Stimulated activated CD8-positive, alpha-beta memory T cell treated with anti-CD3 and anti-CD28 coated beads, Interleukin-7, amount 100 ng/mL, for 4 hours (primary cell): ENCODE data around the gene LDLRAD3.

Source experiments
- DNase-seq, 2 donors: peaks; one replicate each; pipeline ENCODE4 v3.0.0-alpha.2; 2020; ENCODE audit warnings: low read depth in 2 of 2

The LDLRAD3 gene

GRCh38 chr11:36135076-36135475 is 191.2 kb downstream of the LDLRAD3 start:
- DNase-seq = no peak

DNA sequence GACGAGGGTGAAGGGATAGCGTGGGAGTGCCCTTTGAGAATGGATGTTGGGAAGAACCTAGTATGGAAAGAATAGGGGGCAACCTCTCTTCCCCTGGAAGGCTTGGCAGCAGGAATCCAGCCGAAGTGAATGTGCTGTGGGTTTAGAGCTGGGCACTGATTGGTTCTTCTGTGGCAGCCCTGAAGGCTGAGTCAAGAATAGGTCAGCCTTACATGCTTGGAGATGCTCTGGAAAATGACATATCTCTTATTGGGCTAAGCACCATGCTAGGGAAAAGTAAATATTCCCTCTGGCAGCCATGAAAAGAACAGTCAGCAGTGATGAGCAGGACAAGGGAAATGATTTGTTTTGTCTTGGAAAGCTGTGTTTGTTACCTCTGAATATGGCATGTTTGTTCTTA is 195.9 kb downstream of the LDLRAD3 start:
- DNase-seq = no peak

GRCh38 chr11:36141196-36141953 is 197.5 kb downstream of the LDLRAD3 start:
- no peak for DNase-seq

- no peak for DNase-seq
These were observed 198.1 kb downstream of the LDLRAD3 start for GRCh38 chr11:36141956-36142355.

DNA sequence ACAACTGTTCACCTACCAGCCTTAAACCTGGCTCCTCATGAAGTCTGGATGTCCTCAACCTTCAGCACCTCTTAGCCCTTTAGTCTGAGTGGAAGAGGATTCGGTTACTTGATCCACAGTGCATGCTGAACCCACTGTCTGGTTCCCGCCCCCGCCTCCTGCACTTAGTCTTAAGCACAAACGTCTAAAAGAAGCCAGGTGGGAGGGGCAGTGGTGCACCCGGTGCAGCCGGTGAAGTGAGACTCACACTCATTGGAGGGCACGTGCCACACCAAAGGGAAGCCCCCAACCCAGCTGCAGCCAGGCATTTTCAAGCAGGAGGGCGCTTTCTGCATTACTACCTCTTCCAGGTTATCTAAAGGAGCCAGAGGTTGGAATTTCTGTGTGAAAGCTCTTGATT is 198.6 kb downstream of the LDLRAD3 start:
- DNase-seq = no peak

GRCh38 chr11:36142879-36143278 is 199.0 kb downstream of the LDLRAD3 start:
- no peak for DNase-seq

GRCh38 chr11:36146437-36146836 is 202.6 kb downstream of the LDLRAD3 start:
- no peak for DNase-seq

DNA sequence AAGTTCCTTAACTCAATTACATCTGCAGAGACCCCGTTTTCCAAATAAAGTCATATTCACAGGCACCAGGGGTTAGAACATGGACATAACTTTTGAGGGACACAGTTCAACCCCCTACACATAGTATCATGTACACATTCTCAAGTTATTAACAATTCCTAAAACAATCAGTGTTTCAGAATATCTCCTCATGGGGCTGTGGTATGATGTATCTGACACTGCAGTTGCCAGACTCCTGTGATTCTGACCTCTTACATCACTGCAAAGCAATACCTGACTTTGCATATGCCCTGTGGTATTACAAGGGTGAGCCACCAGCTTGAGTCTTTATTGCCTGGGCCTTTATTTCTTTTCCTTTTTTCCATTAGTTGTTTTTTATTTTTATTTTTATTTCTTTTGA is 203.6 kb downstream of the LDLRAD3 start:
- no peak for DNase-seq

GRCh38 chr11:36148701-36149100 is 204.8 kb downstream of the LDLRAD3 start:
- DNase-seq = no peak

- no peak for DNase-seq
These were observed 205.8 kb downstream of the LDLRAD3 start for GRCh38 chr11:36149538-36150242.

DNA sequence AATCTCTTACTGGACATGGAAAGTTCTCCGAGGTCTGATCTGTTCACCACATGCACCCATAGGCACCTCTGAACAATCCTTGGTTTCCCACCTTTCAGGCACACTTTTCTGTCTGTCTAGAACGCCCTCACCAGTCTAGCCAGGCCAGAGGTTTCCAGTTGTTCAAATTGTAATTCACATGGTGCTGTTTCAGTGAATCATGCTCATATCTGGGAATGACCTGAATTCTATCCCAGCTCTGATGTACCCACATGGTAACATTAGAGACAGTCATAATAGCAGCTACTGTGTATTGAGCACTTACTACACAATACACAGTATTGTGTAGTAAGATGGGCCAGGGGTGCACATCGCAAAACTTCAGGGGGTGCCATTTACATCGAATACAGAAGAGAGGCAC is 207.1 kb downstream of the LDLRAD3 start:
- DNase-seq = no peak

DNA sequence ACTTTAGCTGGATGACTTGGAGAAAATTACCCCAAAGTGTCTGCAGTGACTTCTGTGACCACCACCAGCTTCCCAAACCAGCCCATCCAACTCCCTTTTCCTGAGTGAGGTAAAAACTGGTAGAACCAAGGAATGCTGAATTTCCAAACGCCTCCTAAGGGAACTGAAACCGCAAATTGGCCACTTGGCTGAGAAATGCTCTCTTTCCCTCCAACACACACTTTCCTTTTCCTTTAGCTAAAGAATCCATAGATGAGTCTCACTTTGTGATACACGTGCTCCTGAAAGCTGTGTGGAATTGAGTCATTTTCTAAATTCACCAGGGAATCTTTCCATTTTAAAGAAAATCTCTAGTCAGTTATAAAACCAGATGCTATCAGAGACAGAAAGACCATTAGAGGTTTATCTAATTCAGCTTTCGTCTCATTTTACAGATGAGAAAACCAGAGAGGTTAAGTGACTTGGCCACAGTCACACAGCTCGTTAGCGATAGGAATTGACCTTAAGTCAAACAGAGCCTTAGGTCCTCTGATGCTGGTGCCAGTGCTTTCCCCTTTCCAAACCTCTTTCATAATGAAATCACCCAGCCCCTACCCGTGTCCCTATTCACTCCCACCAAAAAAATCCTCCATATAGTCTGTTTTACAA is 208.2 kb downstream of the LDLRAD3 start:
- DNase-seq = no peak

DNA sequence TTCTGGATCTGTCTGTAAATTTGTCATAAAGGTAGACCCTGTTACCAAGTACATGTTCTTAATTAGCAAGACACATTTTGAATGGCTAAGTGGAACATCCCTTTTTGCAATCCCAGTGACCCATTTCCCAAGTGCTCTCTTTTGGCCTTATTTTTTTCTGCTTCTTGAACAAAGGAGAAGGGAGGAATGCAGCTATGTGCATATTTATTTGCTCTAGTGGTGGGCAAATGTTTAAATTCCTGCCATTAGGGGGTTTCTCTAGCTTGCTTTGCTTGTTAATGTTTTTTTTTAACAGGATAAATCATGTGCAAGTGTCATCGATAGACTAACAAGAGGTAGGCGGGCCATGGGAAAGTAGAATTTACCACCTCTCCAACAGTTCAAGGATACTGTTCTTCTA is 209.7 kb downstream of the LDLRAD3 start:
- no peak for DNase-seq

DNA sequence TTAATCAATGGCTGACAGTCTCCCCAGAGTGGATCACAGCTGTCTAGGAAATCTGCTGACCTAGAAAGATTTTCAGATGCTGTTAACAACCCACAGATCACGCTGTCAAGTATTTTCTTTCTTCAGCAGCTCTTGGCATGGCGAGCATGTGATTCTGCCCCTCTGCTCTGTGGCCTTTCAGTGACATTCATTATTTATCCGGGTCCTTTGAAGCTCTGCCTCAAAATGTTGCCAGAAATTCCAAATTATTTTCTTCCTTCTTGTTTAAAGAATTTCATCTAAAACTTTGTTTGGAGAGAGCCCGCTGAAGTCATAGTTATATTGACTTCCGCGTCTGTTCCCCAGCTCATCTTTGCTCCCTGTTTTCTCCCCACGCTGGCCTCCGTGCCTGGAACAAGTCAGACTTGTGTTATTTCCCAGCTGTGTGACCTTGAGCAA is 211.3 kb downstream of the LDLRAD3 start:
- DNase-seq = no peak

DNA sequence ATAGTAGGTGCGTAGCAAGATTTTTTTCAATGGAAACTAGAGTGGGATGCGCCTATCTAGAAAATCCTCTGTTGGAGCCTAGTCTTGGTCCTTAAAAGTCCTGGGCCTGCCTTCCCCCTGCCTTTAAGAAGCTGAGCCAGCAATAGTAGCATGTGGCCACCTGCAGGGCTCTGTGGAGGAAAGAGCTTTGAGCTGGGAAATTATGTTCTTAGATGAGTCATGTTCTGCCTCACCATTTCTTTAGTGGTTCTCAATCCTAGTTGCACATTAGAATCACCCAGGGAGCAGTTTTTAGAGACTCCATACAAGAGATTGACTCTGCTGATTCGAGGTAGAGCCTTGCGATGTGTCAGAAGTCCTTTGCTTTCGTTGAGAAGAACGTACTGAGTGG is 211.9 kb downstream of the LDLRAD3 start:
- no peak for DNase-seq

DNA sequence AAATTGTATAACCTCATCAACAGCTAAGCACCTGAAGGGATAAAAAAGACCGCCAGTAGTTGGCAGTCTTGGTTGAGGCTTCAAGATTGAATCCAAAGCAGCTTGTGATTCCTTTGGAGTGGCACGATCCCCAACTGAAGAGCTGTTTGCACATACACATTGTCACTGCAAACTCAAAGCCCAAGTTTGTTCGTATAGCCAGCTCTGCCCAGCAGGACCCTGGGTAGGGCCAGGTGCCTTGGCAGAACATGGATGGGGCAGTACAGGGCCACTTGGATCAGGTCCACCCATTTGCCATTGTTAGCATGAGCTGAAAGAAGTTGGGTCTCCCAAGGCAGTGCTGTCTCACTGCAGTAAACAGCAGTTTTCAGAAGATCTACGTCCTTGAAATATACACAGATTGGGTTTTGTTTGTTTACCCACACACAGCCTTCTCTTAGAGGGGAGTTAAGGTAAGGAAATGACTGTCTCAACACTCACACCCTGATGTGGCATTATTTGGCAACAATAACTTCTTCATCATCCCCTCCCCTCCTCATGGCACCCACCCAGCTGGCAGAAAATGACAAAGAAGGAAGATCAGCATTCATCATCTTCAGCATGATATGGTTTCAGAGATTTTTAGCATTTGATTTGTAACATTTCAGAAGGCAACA is 212.4 kb downstream of the LDLRAD3 start:
- no peak for DNase-seq

DNA sequence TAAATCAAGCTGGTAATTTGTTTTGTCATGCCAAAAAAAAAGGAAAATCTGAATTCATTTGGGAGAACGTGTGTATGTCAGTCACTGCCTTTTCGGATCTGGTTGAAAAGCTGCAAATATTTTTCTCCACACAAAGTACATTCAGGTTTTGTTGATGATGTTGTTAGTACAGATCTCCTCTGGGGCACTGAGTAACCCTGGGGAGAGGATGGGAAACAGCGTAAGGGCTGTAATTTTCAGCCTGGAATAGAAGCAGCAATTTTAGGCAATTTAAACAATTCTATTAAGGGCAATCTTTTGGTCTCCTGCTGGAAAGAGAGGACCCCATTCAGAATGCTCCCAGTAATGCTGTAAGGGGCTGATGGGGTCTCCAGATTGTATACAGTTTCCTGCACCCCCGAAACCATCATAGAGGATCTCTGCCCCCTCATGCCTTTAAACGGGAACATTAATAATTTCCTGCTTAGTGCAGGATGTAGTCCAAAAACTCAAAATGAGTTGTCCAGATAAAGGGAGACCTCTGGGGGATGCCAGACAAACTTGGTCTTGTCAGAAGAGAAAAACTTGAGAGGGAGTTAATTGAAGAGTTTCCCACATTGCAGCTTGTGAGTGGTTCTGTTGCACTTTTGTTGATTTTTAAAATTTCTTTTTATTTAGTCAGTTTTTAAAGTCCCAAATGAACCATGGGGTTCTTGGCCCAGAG is 213.1 kb downstream of the LDLRAD3 start:
- no peak for DNase-seq

DNA sequence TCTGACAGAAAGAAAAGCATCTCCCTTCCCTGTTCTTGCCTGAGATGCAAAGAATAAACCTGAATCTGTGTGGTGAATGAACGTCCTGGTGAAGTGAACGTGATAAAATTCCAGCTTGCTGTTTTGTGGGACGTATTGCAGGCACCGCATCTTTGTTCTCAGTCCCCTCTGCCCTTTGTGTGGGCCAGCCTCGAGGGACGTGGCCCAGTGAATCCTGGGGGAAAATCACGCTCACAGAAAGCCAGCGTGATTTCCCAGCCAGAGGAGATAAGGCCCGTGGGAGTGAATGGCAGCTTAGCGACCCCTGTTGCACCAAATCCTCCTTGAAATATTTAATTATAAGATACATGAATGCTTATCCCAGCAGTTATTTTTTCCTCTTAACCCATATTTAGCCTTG is 216.2 kb downstream of the LDLRAD3 start:
- no peak for DNase-seq

DNA sequence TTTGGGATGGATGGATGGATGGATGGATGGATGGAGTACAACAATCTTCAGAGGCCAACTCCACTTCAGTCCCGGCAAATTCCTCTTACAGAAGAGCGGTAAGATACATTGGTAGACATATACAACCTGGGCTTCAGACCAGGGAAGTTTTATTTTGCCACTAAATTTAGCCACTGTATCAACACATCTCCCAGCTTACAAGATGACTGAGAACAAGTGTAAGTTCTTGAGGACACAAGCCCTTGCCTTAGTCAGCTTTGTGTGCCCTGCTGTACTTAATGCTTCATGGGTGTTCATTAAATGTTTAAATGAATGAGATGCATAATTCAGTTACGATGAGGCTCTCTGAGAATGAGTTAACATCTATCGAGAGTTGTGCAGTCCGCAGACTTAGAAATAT is 217.7 kb downstream of the LDLRAD3 start:
- DNase-seq = no peak

- DNase-seq = no peak
These were observed 218.4 kb downstream of the LDLRAD3 start for GRCh38 chr11:36162006-36162882.
